Fibroblast of mammary gland (primary cell): ENCODE data around the gene C17orf100.
A peak's percentile ranks its signal among the peaks of the same experiment; 100 is the strongest.

Source experiments
- DNase-seq: peaks from one replicate; pipeline ENCODE4 v3.0.0-alpha.2; 2010; ENCODE audit warnings: low read depth
- H3K4me3 ChIP-seq: 2 replicates; pipeline ENCODE4 v1.5.1; 2011; ENCODE audit warnings: low read depth, mild to moderate bottlenecking, low read length, moderate library complexity; ENCODE audit not compliant: control insufficient read depth
- CTCF ChIP-seq: conservative IDR thresholded peaks from 2 replicates; pipeline ENCODE4 v1.5.1; 2011; ENCODE audit warnings: low read depth, low read length, inconsistent platforms; ENCODE audit not compliant: control insufficient read depth, insufficient read depth

Gene C17orf100

GRCh38 chr17:6651354-6651918, at the start of gene C17orf100, which contains the start of gene MED31:
Gene C17orf100, plus strand, starts transcription at chr17:6651762. Its CDS starts 152 bp downstream, at chr17:6651914.
Gene MED31, minus strand, starts transcription at chr17:6651605. Its CDS starts 77 bp downstream, at chr17:6651528.
- DNase-seq = peak; percentile 87
- H3K4me3 ChIP-seq = peak within 1 kb of the TSS; percentile 100
- no peak for TF ChIP-seq CTCF

GRCh38 chr17:6602141-6602540, 49.4 kb upstream of the C17orf100 start:
- no peak for TF ChIP-seq CTCF
- H3K4me3 ChIP-seq = no peak overlapping the region
- DNase-seq = no peak

GRCh38 chr17:6603744-6604325, 47.7 kb upstream of the C17orf100 start:
- no peak overlapping the region for H3K4me3 ChIP-seq
- no peak for TF ChIP-seq CTCF
- DNase-seq = peak; percentile 8

- no peak for DNase-seq
- no peak overlapping the region for H3K4me3 ChIP-seq
- no peak for TF ChIP-seq CTCF
These were observed 46.4 kb upstream of the C17orf100 start for GRCh38 chr17:6605142-6605541.

GRCh38 chr17:6608321-6608720, 43.2 kb upstream of the C17orf100 start:
- H3K4me3 ChIP-seq = no peak overlapping the region
- DNase-seq = peak; percentile 60
- no peak for TF ChIP-seq CTCF

- no peak for TF ChIP-seq CTCF
These were observed 41.6 kb upstream of the C17orf100 start for GRCh38 chr17:6610011-6610410.

More at GRCh38 chr17:6610011-6610410, 41.6 kb upstream of the C17orf100 start:
- no peak for DNase-seq
- H3K4me3 ChIP-seq = no peak overlapping the region
